ENCODE data around the gene MFSD6.
"Not testable (repeated sequence)": the region's sequence is repeated elsewhere in the genome, so short reads cannot be mapped to it uniquely, and the experiment has no call there.

MFSD6 gene

DNA sequence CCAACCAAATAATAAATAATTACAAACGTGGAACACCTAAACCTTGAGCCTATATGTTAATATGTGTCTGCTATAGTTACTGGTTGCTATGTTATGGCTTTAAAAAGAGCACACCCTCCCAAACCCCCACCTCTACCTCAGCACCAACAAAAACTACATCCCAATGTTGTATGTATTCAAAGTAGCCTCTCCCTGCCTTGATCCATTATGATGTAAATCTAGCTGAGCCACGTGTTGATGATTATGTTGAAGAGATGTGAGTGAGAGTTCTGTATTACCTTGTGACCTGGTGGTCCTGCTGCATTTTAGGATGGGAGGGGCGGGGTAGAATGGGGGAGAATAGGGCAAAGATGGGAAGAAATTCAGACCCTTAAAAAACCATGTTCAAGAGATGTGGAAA, 4.8 kb downstream of the MFSD6 start:
- no peak overlapping the region for H3K4me3 Mint-ChIP-seq
- H3K4me1 Mint-ChIP-seq (ENCODE audit: low read depth): peaks cover 65% of the 10 kb centered on the region
- H3K27me3 Mint-ChIP-seq (ENCODE audit: low read depth): no peaks in the 10 kb centered on the region
- no peak overlapping the region for H3K27ac Mint-ChIP-seq
- no peak for DNase-seq (ENCODE audit: low spot score)
- no peaks in the 10 kb centered on the region for H3K9me3 Mint-ChIP-seq
- peaks cover 22% of the 10 kb centered on the region for H3K36me3 Mint-ChIP-seq (ENCODE audit: low read depth)

DNA sequence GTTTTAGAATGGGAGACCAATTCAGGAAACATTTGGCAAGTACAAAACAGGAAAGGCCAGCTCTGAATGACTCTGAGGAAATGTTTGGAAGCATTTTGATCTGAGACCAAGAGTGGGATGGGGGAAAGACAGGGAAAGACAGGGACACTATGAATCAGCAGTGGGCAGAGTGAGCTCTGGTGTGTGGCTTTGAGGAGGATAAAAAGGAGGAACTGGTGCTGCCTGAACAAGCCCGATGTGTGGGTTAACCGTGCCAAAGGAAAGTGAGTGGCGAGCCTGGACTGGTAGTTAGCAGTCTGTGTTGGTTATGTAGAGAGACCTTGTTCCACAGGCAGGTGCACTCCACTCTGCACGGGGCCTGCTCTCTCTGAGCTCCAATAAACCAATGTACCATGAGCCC, 5.3 kb downstream of the MFSD6 start:
- Mint-ChIP-seq H3K36me3 (ENCODE audit: low read depth) (peaks cover 22% of the 10 kb centered on the region), H3K9me3 (no peaks in the 10 kb centered on the region), H3K4me1 (ENCODE audit: low read depth) (peaks cover 67% of the 10 kb centered on the region), H3K27ac (no peak overlapping the region), H3K4me3 (peak overlapping the region; percentile 19), H3K27me3 (ENCODE audit: low read depth) (no peaks in the 10 kb centered on the region)
- no peak for DNase-seq (ENCODE audit: low spot score)

- Mint-ChIP-seq H3K9me3 (no peaks in the 10 kb centered on the region), H3K4me3 (peak overlapping the region; percentile 68), H3K27ac (peak overlapping the region; percentile 91), H3K4me1 (ENCODE audit: low read depth) (peaks cover 60% of the 10 kb centered on the region), H3K36me3 (ENCODE audit: low read depth) (peaks cover 31% of the 10 kb centered on the region), H3K27me3 (ENCODE audit: low read depth) (no peaks in the 10 kb centered on the region)
- DNase-seq (ENCODE audit: low spot score): no peak
Observed at GRCh38 chr2:190415251-190415650, 7.1 kb downstream of the MFSD6 start.

DNA sequence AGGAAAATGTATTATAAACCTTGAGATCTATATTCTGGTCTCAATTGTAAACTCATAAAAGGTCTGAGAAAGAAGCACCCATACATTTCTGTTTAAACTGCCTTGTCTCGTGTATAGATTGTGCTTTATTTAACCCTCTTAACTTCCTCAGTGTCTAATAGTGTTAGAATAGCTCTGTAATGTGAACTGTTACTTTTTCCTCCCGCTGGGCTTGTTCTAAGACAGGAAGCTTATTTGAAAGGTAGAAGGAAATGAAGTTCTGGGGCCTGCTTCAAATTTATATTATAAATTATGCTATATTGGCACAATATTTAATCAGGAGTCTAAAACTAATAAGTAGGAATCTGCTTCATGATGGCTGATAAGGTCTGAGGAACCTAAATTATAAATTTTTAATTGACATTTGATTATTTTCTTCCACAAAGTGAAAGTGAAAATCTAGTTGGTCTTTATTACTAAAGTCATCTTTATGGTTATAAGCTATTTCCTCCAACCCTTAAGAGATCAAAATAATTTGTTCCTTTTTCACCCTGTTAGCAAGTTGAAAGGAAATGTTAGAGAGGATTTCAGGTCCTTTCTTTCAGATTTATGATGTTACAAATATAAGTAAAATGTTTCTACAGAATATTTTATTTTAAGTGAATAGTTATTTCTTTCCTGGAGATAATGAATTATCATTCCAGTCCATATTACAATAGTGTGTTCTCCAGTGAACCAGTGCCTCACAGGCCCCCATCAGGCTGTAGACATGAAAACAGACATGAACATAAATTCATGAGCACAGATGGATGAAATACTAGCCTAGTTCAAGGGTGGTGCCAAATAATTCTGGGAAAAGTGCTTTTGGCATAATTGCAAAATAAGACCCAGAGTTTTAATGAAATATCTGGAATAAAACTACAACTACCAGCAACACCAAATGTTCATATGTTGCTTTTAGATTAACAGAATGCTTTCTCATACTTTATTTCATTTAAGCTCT, 7.9 kb downstream of the MFSD6 start:
- Mint-ChIP-seq H3K9me3 (no peaks in the 10 kb centered on the region), H3K4me3 (peak overlapping the region; percentile 68), H3K27me3 (ENCODE audit: low read depth) (no peaks in the 10 kb centered on the region), H3K4me1 (ENCODE audit: low read depth) (peaks cover 59% of the 10 kb centered on the region), H3K36me3 (ENCODE audit: low read depth) (peaks cover 36% of the 10 kb centered on the region), H3K27ac (peak overlapping the region; percentile 91)
- no peak for DNase-seq (ENCODE audit: low spot score)

DNA sequence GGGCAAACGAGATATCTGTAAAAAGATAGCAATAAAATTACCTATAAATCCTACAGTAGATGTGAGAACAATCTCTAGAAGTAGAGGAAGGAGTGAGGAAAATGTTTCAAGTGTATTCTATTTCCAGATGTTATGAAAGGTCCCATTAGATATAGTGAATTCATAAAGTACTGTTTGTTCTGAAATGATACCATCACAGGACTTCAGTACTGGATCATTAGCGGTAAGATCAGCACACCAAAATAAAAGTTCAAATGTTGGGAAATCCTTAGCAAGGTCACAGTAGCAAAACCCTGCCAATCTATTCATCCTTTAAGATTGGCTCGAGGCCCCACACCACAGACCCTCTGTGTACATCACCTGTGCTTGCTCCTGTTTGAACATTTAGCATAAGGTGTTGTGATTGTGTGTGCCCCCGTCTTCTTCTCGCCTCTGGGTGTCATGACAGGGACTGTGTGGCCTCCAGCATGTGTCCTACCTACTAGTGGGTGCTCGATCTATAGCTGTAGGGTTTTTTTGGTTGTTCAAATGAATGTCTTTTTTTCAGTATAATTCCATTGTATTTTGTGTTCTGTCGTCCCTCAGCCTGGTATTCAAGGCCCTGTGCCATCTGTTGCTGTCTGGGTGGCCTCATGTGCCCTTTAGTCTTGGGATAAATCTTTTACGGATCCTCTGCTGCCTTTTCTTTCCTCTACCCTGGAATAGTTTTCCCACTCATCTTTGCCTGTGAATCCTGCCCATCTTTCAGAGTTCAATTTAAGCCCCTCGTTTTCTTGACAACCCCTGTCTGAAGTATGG, 9.1 kb downstream of the MFSD6 start:
- H3K4me1 Mint-ChIP-seq (ENCODE audit: low read depth): peaks cover 49% of the 10 kb centered on the region
- no peaks in the 10 kb centered on the region for H3K27me3 Mint-ChIP-seq (ENCODE audit: low read depth)
- no peak overlapping the region for H3K4me3 Mint-ChIP-seq
- H3K27ac Mint-ChIP-seq: peak overlapping the region; percentile 53
- H3K9me3 Mint-ChIP-seq: no peaks in the 10 kb centered on the region
- peaks cover 30% of the 10 kb centered on the region for H3K36me3 Mint-ChIP-seq (ENCODE audit: low read depth)
- DNase-seq (ENCODE audit: low spot score): no peak

DNA sequence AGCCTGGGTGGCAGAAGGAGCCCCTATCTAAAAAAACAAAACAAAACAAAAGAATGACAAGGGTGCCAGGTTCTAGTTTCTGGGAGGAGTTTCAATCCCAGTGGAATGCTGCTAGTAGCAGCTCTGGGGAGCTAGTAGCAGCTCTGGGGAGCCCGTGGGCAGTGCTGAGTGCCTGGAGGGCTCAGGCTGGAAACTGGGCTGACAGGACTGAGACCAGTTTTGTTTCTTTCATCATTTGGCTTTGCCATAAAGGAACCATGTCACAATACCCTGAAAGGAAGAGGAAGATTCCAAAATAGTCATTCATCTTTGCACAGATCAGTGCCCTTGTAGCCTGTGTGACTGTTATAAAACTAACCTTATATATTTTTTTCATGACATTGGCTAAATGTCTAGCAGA, 10.6 kb downstream of the MFSD6 start:
- Mint-ChIP-seq H3K27ac (no peak overlapping the region), H3K36me3 (ENCODE audit: low read depth) (peaks cover 28% of the 10 kb centered on the region), H3K27me3 (ENCODE audit: low read depth) (no peaks in the 10 kb centered on the region), H3K9me3 (no peaks in the 10 kb centered on the region), H3K4me3 (no peak overlapping the region), H3K4me1 (ENCODE audit: low read depth) (peaks cover 37% of the 10 kb centered on the region)
- DNase-seq (ENCODE audit: low spot score): no peak

DNA sequence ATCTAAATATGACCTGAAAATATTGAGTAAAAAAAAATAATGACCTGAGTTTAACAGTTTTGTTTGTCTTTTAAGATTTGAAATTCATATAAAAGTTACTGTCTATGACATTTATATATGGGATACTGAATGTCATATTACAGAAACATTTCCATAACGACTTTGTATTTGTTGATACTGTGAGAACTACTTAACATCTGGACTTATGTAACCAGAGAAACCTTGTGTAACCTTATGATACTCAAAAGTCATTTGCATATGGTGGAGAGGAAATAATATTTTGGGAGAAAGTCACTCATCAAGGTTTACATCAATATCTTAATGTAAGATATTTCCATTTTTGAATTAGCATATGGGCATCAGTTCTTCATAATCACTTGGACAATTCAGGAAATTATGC, 12.6 kb downstream of the MFSD6 start:
- DNase-seq (ENCODE audit: low spot score): no peak
- Mint-ChIP-seq H3K27ac (no peak overlapping the region), H3K4me1 (ENCODE audit: low read depth) (peaks cover 35% of the 10 kb centered on the region), H3K9me3 (no peaks in the 10 kb centered on the region), H3K27me3 (ENCODE audit: low read depth) (no peaks in the 10 kb centered on the region), H3K36me3 (ENCODE audit: low read depth) (peaks cover 38% of the 10 kb centered on the region), H3K4me3 (no peak overlapping the region)

DNA sequence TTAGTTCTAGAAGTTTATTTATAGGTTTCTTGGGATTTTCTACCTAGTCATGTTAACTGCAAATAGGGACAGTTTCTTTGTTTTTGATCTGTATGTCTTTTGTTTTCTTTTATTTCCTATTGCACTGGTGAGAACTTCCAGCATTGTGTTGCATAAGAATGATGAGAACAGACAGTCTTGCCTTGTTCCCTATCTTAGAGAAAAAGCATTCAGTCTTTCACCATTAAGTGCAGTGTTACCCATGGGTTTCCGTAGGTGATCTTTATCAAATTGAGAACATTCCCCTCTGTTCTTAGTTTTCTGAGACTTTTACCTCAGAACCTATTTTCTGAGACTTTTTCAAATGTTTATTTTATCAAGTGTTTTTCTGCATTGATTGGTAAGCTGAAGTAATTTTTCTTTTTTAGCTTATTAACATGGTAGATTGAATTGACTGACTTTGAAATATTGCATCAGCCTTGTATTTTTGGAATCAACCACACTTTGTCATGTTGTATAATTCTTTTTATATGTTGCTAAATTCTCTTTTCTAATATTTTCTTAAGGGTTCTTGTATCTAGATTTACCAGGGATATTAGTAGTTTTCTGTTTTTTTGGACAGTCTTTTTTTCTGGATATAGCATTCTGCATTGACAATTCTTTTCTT, 17.2 kb downstream of the MFSD6 start:
- Mint-ChIP-seq H3K27me3 (ENCODE audit: low read depth) (no peaks in the 10 kb centered on the region), H3K36me3 (ENCODE audit: low read depth) (peaks cover 51% of the 10 kb centered on the region), H3K4me1 (ENCODE audit: low read depth) (peaks cover 29% of the 10 kb centered on the region), H3K4me3 (no peak overlapping the region), H3K27ac (no peak overlapping the region), H3K9me3 (peaks cover 6% of the 10 kb centered on the region)
- no peak for DNase-seq (ENCODE audit: low spot score)

DNA sequence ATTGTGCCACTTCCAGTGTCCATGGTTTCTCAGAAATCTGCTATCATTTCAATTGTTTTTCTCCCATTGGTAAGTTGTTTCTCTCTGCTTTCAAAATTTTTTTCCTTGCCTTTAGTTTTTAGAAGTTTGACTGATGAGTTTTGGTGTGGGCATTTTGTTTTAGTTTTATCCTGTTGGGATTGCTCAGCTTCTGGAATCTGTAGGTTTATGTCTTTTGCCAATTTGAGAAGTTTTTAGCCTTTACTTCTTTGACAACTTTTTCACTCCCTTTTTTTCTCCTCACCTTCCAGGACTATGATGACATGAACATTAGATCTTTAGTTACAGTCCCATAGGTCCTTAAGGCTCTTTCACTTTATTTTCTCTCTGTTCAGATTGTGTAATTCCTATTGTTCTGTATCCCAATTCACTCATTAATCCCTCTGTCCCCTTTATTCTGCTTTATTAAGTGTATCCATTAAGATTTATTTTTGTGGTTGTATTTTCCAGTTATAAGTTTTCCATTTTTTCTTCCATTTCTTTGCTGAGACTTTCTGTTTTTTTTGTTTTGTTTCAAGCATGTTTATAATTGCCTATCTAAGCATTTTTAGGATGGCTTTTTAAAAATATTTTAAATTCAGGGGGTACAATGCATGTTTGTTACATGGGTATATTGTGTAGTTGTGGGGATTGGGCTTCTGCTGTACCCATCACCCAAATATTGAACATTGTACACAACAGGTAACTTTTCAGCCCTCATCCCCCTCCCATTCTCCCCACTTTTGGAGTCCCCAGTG, 17.9 kb downstream of the MFSD6 start:
- no peak overlapping the region for H3K4me3 Mint-ChIP-seq
- H3K27me3 Mint-ChIP-seq (ENCODE audit: low read depth): no peaks in the 10 kb centered on the region
- H3K4me1 Mint-ChIP-seq (ENCODE audit: low read depth): peaks cover 26% of the 10 kb centered on the region
- DNase-seq (ENCODE audit: low spot score): no peak
- peaks cover 6% of the 10 kb centered on the region for H3K9me3 Mint-ChIP-seq
- peaks cover 44% of the 10 kb centered on the region for H3K36me3 Mint-ChIP-seq (ENCODE audit: low read depth)
- no peak overlapping the region for H3K27ac Mint-ChIP-seq

DNA sequence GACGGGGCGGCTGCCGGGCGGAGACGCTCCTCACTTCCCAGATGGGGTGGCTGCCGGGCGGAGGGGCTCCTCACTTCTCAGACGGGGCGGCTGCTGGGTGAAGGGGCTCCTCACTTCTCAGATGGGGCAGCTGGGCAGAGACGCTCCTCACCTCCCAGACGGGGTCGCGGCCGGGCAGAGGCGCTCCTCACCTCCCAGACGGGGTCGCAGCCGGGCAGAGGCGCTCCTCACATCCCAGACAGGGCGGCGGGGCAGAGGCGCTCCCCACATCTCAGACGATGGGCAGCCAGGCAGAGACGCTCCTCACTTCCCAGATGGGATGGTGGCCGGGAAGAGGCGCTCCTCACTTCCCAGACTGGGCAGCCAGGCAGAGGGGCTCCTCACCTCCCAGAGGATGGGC, 22.7 kb downstream of the MFSD6 start:
- H3K27ac Mint-ChIP-seq; DNase-seq (ENCODE audit: low spot score); H3K4me3 Mint-ChIP-seq; H3K27me3 Mint-ChIP-seq (ENCODE audit: low read depth); H3K9me3 Mint-ChIP-seq: not testable (repeated sequence)
- peaks cover 44% of the 10 kb centered on the region for H3K4me1 Mint-ChIP-seq (ENCODE audit: low read depth)
- peaks cover 45% of the 10 kb centered on the region for H3K36me3 Mint-ChIP-seq (ENCODE audit: low read depth)

DNA sequence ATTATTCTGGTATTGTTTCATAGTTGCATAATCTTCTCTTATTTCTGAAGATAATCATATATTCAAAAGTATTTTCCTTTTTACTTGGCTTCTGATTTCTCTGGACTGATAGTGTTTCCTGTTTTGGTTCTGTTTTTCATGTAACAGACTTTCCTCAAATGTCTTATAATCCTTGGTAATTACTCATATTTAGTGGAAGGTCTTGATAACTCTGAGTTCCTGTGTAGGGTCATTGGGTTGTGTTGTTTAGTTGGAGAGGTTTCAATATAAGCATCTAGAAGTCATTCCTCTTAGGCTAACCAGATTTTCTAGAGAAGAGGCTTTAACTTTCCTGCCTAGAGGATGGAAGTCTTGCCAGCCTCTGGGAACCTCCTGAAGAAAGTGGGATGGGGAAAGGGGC, 23.8 kb downstream of the MFSD6 start:
- H3K27ac Mint-ChIP-seq: peak overlapping the region; percentile 17
- peaks cover 48% of the 10 kb centered on the region for H3K36me3 Mint-ChIP-seq (ENCODE audit: low read depth)
- H3K4me3 Mint-ChIP-seq: no peak overlapping the region
- no peak for DNase-seq (ENCODE audit: low spot score)
- H3K4me1 Mint-ChIP-seq (ENCODE audit: low read depth): peaks cover 40% of the 10 kb centered on the region
- H3K27me3 Mint-ChIP-seq (ENCODE audit: low read depth): no peaks in the 10 kb centered on the region
- H3K9me3 Mint-ChIP-seq: peaks cover 6% of the 10 kb centered on the region

- Mint-ChIP-seq H3K27ac (peak overlapping the region; percentile 42), H3K9me3 (peaks cover 6% of the 10 kb centered on the region), H3K4me1 (ENCODE audit: low read depth) (peaks cover 42% of the 10 kb centered on the region), H3K4me3 (no peak overlapping the region), H3K27me3 (ENCODE audit: low read depth) (no peaks in the 10 kb centered on the region), H3K36me3 (ENCODE audit: low read depth) (peaks cover 49% of the 10 kb centered on the region)
- DNase-seq (ENCODE audit: low spot score): no peak
Observed at GRCh38 chr2:190432567-190433231, 24.5 kb downstream of the MFSD6 start.

All from T-helper 2 cell treated with Interferon-gamma antibody and Interleukin-4, amounts not matched to agents 5 μg/mL and 100 μg/mL, for 36 hours (primary cell).